HG02943 (cell line): Measurements from ENCODE around the gene WASHC4.
"Not testable (repeated sequence)": the region's sequence is repeated elsewhere in the genome, so short reads cannot be mapped to it uniquely, and the experiment has no call there.

Experiments used
- ATAC-seq: cut with Tn5 transposase; IDR thresholded peaks from one replicate; pipeline ENCODE4 v1.9.1; 2021; ENCODE audit warnings: mild to moderate bottlenecking, low read depth, moderate library complexity; ENCODE audit not compliant: unreplicated experiment

WASHC4 gene

GRCh38 chr12:105089817-105090216 is 17.7 kb upstream of the WASHC4 start:
- no peak for ATAC-seq

DNA sequence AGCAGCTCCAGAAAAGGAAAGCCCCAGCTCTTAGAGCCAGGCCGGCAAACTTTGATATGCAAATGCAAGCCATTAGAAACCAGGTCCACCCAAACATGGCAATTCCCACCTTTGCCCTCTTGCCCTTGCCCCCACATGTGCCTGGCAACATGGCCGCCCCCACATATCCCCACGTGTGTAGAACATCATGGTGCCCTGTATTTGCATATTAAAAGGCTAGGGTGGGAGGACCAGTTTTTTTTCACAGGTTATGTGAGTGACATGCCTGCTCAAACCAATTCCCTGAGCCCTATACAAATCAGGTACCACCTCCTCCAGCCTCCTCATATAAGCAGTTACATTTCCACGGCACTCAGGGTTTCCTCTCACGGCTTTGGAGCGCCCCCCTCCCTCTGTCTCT is 17.2 kb upstream of the WASHC4 start:
- ATAC-seq = no peak

DNA sequence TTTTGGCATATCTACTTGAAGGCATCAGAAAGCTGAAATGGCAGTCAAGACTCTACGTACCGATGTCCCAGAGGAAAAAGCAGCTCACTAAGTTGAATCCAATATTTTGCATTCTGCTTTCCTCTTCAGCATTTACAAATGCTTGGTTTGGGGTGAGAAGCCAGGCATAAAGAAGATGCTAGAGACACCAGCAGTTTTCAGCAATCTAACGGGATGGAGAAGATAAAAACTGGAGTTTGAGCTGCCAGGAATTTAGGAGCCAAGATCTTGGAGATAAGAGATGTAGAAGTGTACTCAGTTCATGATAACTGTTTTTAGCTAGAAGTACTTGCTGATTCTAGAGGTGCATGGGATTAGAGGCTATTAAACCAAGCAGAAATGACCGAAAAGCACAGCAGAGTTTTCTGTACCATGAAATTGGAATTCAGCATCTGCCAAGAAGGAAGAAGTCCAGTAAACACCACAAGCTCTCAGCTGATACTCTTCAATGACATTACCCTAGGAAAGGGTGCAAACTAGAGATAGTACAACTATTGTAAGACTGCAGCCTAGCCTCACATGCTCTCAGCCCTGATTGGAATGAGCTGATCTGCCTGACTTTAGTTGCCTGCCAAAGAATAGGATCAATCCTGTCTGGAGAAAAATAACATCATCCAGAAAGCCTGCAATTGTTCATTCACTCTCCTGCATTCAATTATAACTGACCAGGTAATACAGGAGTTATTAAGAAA is 15.9 kb upstream of the WASHC4 start:
- ATAC-seq = no peak

- ATAC-seq = no peak
These were observed 15.2 kb upstream of the WASHC4 start for GRCh38 chr12:105092336-105092735.

DNA sequence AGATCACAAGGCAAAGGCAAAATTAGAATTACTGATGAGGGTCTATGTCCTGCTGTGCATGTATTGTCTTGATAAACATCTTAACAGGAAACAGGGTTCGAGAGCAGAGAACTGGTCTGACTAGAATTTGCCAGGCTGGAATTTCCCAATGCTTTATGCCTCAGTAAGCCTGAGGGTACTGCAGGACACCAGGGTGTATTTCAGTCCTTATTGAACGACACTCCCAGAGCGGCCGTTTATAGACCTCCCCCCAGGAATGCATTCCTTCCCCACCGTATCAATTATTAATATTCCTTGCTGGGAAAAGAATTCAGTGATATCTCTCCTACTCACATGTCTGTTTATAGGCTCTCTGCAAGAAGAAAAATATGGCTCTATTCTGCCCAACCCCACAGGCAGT is 12.2 kb upstream of the WASHC4 start:
- ATAC-seq = not testable (repeated sequence)

GRCh38 chr12:105099356-105099755 is 8.2 kb upstream of the WASHC4 start:
- no peak for ATAC-seq

DNA sequence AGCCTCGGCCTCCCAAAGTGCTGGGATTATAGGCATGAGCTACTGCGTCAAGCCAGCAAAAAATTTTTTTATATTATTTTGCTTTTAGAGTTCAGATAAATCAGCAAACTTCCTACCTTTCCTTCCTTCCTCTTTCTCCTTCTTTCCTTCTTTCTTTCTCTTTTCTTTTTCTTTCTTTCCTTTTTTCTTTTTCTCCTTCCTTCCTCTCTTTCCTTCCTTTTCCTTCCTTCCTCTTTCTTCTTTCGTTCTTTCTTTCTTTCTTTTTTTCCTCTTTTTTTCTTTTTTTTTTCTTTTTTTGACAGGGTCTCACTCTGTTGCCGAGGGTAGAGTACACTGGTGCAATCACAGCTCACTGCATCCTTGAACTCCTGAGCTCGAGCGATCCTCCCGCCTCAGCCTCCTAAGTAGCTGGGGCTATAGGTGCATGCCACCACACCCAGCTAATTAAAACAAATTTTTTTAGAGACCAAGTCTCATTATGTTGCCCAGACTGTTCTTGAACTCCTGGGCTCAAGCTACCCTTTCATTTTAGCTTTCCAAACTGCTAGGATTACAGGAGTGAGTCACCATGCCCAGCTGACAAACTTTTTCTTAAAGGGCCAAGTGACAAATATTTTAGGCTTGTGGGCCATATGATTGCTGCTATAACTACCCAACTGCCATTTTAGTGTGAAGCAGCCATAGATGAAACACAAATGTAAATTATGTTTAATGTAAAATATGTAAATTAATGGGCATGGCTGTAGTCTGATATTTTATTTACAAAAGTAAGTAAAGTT is 7.1 kb upstream of the WASHC4 start:
- ATAC-seq = no peak

DNA sequence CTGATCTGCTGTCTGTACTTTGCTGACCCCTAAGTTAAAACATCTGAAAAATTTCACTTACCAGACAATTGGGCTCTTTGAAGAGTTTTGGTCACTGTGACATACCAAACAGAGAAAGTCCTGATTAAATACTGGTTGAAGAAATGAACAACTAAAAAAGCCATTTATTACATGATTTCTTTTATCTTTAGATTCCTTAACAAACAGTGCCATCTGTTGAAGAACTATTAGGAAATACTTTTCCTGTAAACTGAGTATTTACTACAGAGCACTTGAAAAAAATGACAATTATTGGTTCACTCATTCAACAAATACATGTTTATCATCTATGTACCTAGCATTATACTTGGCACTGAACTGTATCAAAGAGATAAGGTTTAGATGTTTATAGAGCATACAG is 6.5 kb upstream of the WASHC4 start:
- no peak for ATAC-seq

DNA sequence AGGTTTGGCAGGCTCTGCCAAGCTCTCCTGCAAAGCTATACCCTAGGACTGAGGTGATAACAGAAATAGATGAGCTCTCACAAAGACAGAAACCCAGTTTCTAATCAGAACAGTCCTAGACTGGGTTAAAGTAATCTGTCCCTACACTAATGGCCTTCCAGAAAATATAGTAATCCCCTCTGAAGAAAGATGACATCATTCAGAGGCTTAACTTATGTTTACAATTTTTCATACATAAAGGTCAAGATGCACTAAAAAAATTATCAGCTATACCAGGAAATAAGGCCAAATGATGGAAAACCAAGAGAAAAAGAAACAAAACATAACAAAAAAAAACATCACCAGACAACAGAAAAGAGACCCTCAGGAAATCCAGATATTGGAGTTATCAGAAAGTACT is 4.9 kb upstream of the WASHC4 start:
- ATAC-seq = no peak

DNA sequence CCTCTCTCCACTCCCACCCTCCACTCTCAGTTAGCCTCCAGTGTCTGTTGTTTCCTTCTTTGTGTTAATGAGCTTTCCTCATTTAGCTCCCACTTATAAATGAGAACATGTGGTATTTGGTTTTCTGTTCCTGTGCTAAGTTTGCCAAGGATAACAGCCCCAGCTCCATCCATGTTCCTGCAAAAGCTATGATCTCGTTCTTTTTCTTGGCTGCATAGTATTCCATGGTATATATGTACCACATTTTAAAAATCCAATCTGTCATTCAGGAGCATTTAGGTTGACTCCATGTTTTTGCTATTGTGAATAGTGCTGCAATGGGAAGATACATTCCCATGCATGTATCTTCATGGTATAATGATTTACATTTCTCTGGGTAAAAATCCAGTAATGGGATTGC is 2.8 kb upstream of the WASHC4 start:
- ATAC-seq = no peak

DNA sequence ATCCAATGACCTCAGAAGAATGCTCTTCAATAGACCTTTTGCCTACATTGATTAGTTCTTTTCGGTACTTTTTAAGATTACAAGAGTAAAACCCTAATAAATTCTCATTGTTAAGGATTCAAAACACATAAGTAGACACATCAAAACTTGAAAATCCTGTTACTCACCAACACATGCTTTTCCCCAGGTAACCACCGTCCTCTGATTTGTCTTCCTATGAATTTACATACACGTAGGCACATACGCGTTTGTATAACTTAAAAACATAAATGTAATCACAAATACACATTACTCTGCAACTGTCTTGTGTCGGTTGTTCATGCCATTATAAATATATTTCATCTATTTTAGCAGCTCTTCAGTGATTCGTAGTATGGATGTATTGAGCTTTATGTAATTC is 910 bp upstream of the WASHC4 start:
- no peak for ATAC-seq

DNA sequence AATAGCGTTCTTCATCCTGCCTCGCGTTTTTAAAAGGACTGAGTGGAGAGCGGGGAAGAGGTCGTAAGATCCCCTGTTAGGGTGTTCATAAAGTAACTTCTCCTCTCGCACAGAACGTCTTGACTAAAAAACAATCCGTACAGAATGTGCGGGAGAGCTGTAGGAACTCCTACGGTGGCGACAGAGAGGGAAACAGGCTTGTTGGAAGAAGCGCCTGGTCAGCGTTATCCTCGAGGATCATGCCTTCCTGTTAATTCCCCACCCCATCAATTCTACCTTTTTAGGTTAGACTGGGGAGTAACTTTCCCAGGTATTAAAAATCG is 399 bp upstream of the WASHC4 start:
- ATAC-seq = peak; percentile 8

DNA sequence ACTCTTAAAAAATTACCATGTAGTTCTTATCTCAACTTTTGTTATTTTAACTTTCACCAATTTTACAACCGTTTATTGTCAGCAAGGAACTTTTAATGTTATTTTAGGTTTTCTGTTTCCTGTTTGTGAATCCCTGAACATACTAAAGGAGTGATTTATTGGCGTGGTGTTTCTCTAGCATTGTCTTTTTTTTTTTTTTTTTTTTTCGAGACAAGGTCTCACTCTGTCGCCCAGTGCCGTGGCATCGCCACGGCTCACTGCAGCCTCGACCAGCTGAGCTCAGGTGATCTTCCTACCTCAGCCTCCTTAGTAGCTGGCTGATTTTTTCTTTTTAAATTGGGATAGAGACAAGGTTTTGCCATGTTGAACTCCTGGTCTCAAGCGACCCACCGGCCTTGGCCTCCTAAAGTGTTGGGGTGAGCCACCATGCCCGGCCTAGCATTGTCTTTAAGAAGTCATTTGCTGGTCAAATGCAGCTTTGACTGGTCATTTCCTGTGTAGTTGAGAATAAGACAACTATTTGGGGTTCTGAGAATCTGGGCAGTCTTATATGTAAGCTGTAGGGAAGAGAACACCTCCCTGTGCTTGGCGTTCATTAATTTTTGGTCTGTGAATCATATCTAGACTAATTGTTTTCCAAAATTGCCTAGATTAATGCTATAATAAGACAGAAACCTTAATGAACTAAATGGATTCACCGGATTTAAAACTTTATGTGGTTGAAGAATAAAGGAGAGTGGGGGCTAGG is 2.1 kb downstream of the WASHC4 start:
- ATAC-seq = no peak

DNA sequence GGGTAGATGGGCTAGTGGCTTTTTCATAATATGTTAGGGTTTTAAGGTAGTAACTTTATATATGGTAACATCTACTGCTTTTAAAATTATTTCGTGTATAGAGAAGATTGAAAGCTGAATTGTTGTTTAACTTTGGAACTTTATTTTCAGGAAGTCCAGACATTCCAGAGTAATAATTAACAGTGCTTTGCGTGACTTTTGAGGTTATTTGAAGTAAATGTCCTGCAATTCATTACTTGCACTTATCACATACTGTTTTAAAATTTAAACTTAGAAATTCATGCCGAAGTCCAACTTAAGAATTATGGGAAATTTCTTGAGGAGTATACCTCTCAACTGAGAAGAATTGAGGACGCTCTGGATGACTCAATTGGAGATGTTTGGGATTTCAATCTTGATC is 3.3 kb downstream of the WASHC4 start:
- no peak for ATAC-seq

GRCh38 chr12:105113094-105113493 is 5.6 kb downstream of the WASHC4 start:
- no peak for ATAC-seq

DNA sequence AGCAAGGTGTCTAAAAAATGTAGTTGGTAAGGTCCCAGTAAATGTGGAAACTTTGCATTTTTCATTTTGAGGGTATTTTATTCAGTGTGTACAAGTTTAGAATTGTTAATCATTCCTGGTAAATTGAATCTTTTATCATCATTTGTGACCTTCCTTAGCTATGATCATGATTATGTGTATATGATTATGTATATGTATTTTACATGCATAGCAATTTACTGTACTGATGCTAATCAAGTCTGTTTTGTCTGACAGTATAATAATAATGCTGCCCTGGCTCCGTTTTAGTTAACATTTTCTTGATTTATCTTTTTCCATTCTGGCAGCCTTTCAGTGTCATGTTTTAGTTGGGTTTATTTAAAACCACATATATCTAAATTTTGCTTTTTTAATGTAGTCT is 9.4 kb downstream of the WASHC4 start:
- no peak for ATAC-seq

GRCh38 chr12:105120551-105120950 is 13.0 kb downstream of the WASHC4 start:
- ATAC-seq = no peak

GRCh38 chr12:105138248-105138647 is 30.7 kb downstream of the WASHC4 start:
- ATAC-seq = no peak

DNA sequence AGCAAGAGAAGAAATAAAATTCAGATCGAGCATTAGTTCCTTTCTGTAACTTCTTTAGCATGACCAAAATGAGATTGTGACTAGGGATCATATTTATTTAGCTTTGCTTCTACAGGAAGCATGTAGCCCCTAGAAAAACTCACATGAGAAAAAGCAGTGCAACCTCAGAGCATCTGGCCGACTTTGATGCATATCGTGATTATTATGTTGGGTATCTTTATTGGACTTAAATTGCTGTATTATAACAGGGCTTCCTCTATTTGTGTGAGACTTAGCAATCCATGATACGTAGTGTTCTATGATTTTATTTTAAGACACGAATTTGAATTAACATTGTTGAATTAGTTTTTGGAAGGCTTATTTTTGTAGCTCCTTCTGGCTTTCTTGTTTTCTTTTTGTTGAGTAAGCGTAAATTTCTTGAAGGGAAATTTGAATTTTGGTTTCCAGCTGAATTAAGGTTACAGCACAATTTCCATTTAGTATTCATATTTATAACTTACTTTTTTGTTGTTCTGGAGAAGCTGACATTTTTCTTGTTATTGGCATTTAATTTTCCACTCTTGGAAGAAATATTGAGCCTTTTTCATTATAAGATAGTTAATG is 33.9 kb downstream of the WASHC4 start:
- ATAC-seq = no peak

- ATAC-seq = no peak
These were observed 34.7 kb downstream of the WASHC4 start for GRCh38 chr12:105142259-105142658.

DNA sequence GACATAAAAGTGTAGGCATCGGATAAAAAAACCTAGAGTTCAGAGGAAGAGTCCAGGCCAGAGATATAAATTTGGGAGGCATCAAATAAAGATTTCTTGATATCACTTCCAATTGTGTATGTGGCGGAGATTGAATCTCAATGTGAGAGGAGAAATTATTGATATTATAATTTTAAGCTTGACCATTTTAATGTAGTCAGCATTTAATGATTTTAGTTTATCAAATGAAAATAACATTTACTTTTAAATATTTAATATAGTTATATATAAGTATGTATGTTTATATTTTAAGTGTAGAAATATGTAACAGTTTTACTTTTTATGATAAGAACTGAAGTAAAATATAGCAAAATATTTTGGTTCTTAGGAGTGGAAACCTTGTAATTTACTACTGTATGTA is 48.7 kb downstream of the WASHC4 start:
- ATAC-seq = no peak
